K562 (cell line): Measurements from ENCODE around the gene YPEL3. TPM values are rescaled to one million over a fixed set of nuclear protein-coding genes. Genes with fewer than 3 reads are reported as not detected.

ENCODE experiments used
- KDM5B ChIP-seq: fragments of 200-600 bp; sonication (generic); IDR thresholded peaks from 2 replicates; pipeline ENCODE4 v1.6.1; 2012; ENCODE audit warnings: low read depth, mild to moderate bottlenecking, moderate library complexity, low read length, control low read depth, inconsistent platforms; ENCODE audit not compliant: insufficient replicate concordance
- NCOR1 ChIP-seq: fragments of 450-650 bp; IDR thresholded peaks from 2 replicates; pipeline ENCODE4 v1.6.1; 2016; ENCODE audit warnings: mild to moderate bottlenecking, moderate library complexity
- RBFOX2 ChIP-seq: fragments of 200-400 bp; formaldehyde crosslinking; IDR thresholded peaks from 2 replicates; pipeline ENCODE4 v1.6.1; 2017; ENCODE audit warnings: low read depth, mild to moderate bottlenecking, low read length, moderate library complexity
- RBM14 ChIP-seq: fragments of 200-400 bp; formaldehyde crosslinking; IDR thresholded peaks from 2 replicates; pipeline ENCODE4 v1.6.1; 2018; ENCODE audit warnings: low read depth, mild to moderate bottlenecking, low read length, moderate library complexity, borderline replicate concordance; ENCODE audit not compliant: insufficient read depth
- RUNX1 ChIP-seq: sonication (generic); IDR thresholded peaks from 2 replicates; pipeline ENCODE4 v1.6.1; 2016; ENCODE audit warnings: antibody characterized with exemption, low read depth
- TBP ChIP-seq: optimal IDR thresholded peaks from 2 replicates; pipeline ENCODE3; 2011; ENCODE audit warnings: low read depth, low read length, improper control_type of control experiment
- XRCC3 ChIP-seq: fragments of 450-650 bp; IDR thresholded peaks from 2 replicates; pipeline ENCODE4 v1.6.1; 2017; ENCODE audit warnings: mild to moderate bottlenecking, moderate library complexity
- ZBTB11 ChIP-seq, 3 experiments: fragments of 200-800 bp in 1 of 3; fragments of 250-450 bp in 1 of 3; fragments of 450-650 bp in 1 of 3; sonication (Bioruptor Pico) in 1 of 3; sonication (Bioruptor generic) in 1 of 3; formaldehyde crosslinking in 1 of 3; IDR thresholded peaks; 2 replicates each; pipeline versions ENCODE4 v1.6.1 to v1.8.0; 2016 to 2022; ENCODE audit warnings: mild to moderate bottlenecking in 2 of 3, missing genetic modification characterization in 2 of 3, missing compliant biosample characterization in 1 of 3, moderate library complexity in 1 of 3
- ZBTB12 ChIP-seq: fragments of 250-450 bp; sonication (Bioruptor Pico); IDR thresholded peaks from 2 replicates; pipeline ENCODE4 v1.4.0; 2020
- ZBTB2 ChIP-seq: fragments of 450-650 bp; IDR thresholded peaks from 2 replicates; pipeline ENCODE4 v1.6.1; 2016; ENCODE audit warnings: antibody characterized with exemption
- ZNF57 ChIP-seq: fragments of 450-650 bp; formaldehyde crosslinking; IDR thresholded peaks from 2 replicates; pipeline ENCODE4 v1.4.0; 2020; ENCODE audit warnings: mild to moderate bottlenecking, moderate library complexity
- polyA plus RNA-seq, 8 experiments: library from polyadenylated mRNA; depleted of rRNA in 4 of 8; stranded (reverse) in 5 of 8; unstranded in 3 of 8; fragments of >200 nt; fragmentation: Nextera tagmentation in 2 of 8; fragmentation: Illumina TruSeq in 1 of 8; extraction: Ambion mirVana in 2 of 8; extraction: Trizol in 1 of 8; gene quantifications; 2 replicates each; pipeline versions ENCODE4 v1.2.1 to v1.2.3, GENCODE V29; 2011 to 2014; ENCODE audit warnings: inconsistent platforms in 1 of 8, missing spikeins in 1 of 8
- total RNA-seq, 7 experiments: library from RNA; depleted of rRNA in 6 of 7; stranded (reverse); fragments of >200 nt in 6 of 7; fragmentation: Illumina TruSeq in 2 of 7; extraction: Trizol in 2 of 7; gene quantifications; 2 replicates each; pipeline versions ENCODE4 v1.2.1 to v1.2.3, GENCODE V29; 2011 to 2021; ENCODE audit warnings: low replicate concordance in 1 of 7
- TF ChIP-seq, protein P1 (sequence below): fragments of 250-450 bp; sonication (Bioruptor Pico); IDR thresholded peaks from 2 replicates; pipeline ENCODE4 v1.4.0; 2020

The YPEL3 gene
- total and polyA plus RNA-seq, 9 of the 15 experiments (the other 6 are each of a cell fraction or from before 2014, with no cell fraction given), result 0.41 to 15.0 (median 2.9) TPM

DNA sequence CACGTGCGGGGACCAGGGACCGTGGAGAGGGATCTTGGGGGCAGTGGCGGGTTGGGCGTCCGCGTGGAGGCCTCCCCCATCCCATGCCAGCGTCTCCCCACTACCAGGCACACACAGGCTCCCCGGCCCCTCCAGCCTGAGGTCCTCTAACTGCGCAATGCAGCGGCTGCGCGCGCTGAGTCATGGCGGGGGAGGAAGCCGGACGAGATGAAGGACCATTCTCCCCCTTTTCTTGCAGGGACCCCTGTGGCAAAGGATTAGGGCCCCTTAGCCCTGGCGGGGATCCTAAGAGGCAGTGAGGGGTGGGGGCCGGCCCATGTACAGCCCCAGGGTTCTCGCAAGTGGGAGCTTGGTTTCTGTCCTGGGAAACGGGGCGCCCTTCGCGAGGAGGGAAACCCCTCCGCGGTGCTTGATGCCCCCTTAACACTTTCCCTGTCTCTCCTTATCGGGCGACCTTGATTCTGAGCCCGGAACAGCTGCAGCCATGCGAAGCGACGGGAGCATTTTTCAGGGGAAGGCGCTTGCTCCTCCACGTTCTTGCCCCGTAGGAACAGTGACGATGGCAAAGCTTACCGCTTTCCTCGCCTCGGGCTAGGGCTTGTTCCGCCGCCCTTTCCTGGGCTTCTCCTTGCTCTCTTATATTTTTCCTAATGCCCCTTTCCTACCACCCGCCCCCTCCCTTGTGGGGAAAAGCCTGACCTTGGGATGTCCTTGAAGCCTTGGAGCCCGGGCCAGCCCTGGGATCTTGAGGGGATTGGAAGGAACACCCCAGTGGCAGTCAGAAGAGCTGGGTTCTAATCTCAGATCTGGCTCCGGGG lies 29.9 kb downstream of the YPEL3 start (continued):
- TF ChIP-seq ZBTB11 (CRISPR knock-in tag; IDR thresholded peaks at IDR 0.05), result peak in 1 of 3 experiments; percentile 30; a peak in 1 of 6 replicates
- 0 out of 2 replicates have a peak, but pooled peaks have one; percentile 71 for TF ChIP-seq ZNF57 (CRISPR knock-in tag)
- 0 out of 2 replicates have a peak, but pooled peaks have one; percentile 49 for TF ChIP-seq ZBTB2
- no peak for TF ChIP-seq RUNX1
- 0 out of 2 replicates have a peak, but pooled peaks have one; percentile 5 for TF ChIP-seq RBM14
- TF ChIP-seq TBP, result no peak
- TF ChIP-seq RBFOX2, result peak; percentile 87
- TF ChIP-seq, protein P1, sequence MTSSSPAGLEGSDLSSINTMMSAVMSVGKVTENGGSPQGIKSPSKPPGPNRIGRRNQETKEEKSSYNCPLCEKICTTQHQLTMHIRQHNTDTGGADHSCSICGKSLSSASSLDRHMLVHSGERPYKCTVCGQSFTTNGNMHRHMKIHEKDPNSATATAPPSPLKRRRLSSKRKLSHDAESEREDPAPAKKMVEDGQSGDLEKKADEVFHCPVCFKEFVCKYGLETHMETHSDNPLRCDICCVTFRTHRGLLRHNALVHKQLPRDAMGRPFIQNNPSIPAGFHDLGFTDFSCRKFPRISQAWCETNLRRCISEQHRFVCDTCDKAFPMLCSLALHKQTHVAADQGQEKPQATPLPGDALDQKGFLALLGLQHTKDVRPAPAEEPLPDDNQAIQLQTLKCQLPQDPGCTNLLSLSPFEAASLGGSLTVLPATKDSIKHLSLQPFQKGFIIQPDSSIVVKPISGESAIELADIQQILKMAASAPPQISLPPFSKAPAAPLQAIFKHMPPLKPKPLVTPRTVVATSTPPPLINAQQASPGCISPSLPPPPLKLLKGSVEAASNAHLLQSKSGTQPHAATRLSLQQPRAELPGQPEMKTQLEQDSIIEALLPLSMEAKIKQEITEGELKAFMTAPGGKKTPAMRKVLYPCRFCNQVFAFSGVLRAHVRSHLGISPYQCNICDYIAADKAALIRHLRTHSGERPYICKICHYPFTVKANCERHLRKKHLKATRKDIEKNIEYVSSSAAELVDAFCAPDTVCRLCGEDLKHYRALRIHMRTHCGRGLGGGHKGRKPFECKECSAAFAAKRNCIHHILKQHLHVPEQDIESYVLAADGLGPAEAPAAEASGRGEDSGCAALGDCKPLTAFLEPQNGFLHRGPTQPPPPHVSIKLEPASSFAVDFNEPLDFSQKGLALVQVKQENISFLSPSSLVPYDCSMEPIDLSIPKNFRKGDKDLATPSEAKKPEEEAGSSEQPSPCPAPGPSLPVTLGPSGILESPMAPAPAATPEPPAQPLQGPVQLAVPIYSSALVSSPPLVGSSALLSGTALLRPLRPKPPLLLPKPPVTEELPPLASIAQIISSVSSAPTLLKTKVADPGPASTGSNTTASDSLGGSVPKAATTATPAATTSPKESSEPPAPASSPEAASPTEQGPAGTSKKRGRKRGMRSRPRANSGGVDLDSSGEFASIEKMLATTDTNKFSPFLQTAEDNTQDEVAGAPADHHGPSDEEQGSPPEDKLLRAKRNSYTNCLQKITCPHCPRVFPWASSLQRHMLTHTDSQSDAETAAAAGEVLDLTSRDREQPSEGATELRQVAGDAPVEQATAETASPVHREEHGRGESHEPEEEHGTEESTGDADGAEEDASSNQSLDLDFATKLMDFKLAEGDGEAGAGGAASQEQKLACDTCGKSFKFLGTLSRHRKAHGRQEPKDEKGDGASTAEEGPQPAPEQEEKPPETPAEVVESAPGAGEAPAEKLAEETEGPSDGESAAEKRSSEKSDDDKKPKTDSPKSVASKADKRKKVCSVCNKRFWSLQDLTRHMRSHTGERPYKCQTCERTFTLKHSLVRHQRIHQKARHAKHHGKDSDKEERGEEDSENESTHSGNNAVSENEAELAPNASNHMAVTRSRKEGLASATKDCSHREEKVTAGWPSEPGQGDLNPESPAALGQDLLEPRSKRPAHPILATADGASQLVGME, result 0 out of 2 replicates have a peak, but pooled peaks have one; percentile 62
- TF ChIP-seq ZBTB12 (CRISPR knock-in tag), result no peak
- no peak for TF ChIP-seq XRCC3
- TF ChIP-seq KDM5B, result peak; percentile 17
- TF ChIP-seq NCOR1, result peak; percentile 34; the same call in 1 of the 2 replicates
